HEK293 (cell line): ENCODE results near the gene FAM24B.

Experiments used
- GFI1B ChIP-seq: fragments of 450-650 bp; formaldehyde crosslinking; IDR thresholded peaks from 2 replicates; pipeline ENCODE4 v1.5.1; 2016; ENCODE audit warnings: missing biosample characterization, missing genetic modification characterization
- KLF8 ChIP-seq: fragments of 450-650 bp; formaldehyde crosslinking; IDR thresholded peaks from 2 replicates; pipeline ENCODE4 v1.5.1; 2016; ENCODE audit warnings: missing biosample characterization, missing genetic modification characterization
- OVOL3 ChIP-seq: fragments of 450-650 bp; formaldehyde crosslinking; IDR thresholded peaks from 2 replicates; pipeline ENCODE4 v1.5.1; 2016; ENCODE audit warnings: missing biosample characterization, missing genetic modification characterization
- SP2 ChIP-seq: fragments of 450-650 bp; formaldehyde crosslinking; IDR thresholded peaks from 2 replicates; pipeline ENCODE4 v1.5.1; 2016; ENCODE audit warnings: missing biosample characterization, missing genetic modification characterization
- ZFHX2 ChIP-seq: fragments of 450-650 bp; formaldehyde crosslinking; conservative IDR thresholded peaks from 2 replicates; pipeline ENCODE4 v1.5.1; 2016; ENCODE audit warnings: missing biosample characterization, missing genetic modification characterization
- ZFP69B ChIP-seq: fragments of 450-650 bp; formaldehyde crosslinking; IDR thresholded peaks from 2 replicates; pipeline ENCODE4 v1.5.1; 2016; ENCODE audit warnings: missing biosample characterization, missing genetic modification characterization
- ZNF140 ChIP-seq: fragments of 450-650 bp; formaldehyde crosslinking; IDR thresholded peaks from 2 replicates; pipeline ENCODE4 v1.5.1; 2016; ENCODE audit warnings: missing biosample characterization, missing genetic modification characterization
- ZNF223 ChIP-seq: fragments of 450-650 bp; formaldehyde crosslinking; IDR thresholded peaks from 2 replicates; pipeline ENCODE4 v1.5.1; 2016; ENCODE audit warnings: missing biosample characterization, missing genetic modification characterization
- ZNF394 ChIP-seq: fragments of 450-650 bp; formaldehyde crosslinking; IDR thresholded peaks from 2 replicates; pipeline ENCODE4 v1.5.1; 2016; ENCODE audit warnings: missing biosample characterization, missing genetic modification characterization, mild to moderate bottlenecking, moderate library complexity, borderline replicate concordance
- ZNF404 ChIP-seq: fragments of 450-650 bp; formaldehyde crosslinking; IDR thresholded peaks from 2 replicates; pipeline ENCODE4 v1.5.1; 2017; ENCODE audit warnings: missing biosample characterization, missing genetic modification characterization
- ZNF501 ChIP-seq: fragments of 450-650 bp; formaldehyde crosslinking; IDR thresholded peaks from 2 replicates; pipeline ENCODE4 v1.5.1; 2016; ENCODE audit warnings: missing biosample characterization, missing genetic modification characterization
- ZNF544 ChIP-seq: fragments of 450-650 bp; formaldehyde crosslinking; IDR thresholded peaks from 2 replicates; pipeline ENCODE4 v1.5.0; 2017; ENCODE audit warnings: missing biosample characterization, missing genetic modification characterization
- ZNF548 ChIP-seq: fragments of 450-650 bp; formaldehyde crosslinking; IDR thresholded peaks from 2 replicates; pipeline ENCODE4 v1.5.1; 2016; ENCODE audit warnings: missing biosample characterization, missing genetic modification characterization
- ZNF610 ChIP-seq: fragments of 450-650 bp; formaldehyde crosslinking; IDR thresholded peaks from 2 replicates; pipeline ENCODE4 v1.5.1; 2016; ENCODE audit warnings: missing biosample characterization, missing genetic modification characterization, borderline replicate concordance
- ZNF629 ChIP-seq: fragments of 450-650 bp; formaldehyde crosslinking; IDR thresholded peaks from 2 replicates; pipeline ENCODE4 v1.5.1; 2017; ENCODE audit warnings: missing biosample characterization, missing genetic modification characterization
- ZNF658 ChIP-seq: fragments of 450-650 bp; formaldehyde crosslinking; IDR thresholded peaks from 2 replicates; pipeline ENCODE4; 2016; ENCODE audit warnings: missing biosample characterization, missing genetic modification characterization
- TF ChIP-seq, protein P1 (sequence below): fragments of 450-650 bp; formaldehyde crosslinking; IDR thresholded peaks from 2 replicates; pipeline ENCODE4 v1.5.1; 2016; ENCODE audit warnings: missing biosample characterization, missing genetic modification characterization
- TF ChIP-seq, protein P2 (sequence below): fragments of 450-650 bp; formaldehyde crosslinking; IDR thresholded peaks from 2 replicates; pipeline ENCODE4; 2016; ENCODE audit warnings: missing biosample characterization, missing genetic modification characterization
- TF ChIP-seq, protein P3 (sequence below): fragments of 450-650 bp; formaldehyde crosslinking; IDR thresholded peaks from 2 replicates; pipeline ENCODE4 v1.5.1; 2016; ENCODE audit warnings: missing biosample characterization, missing genetic modification characterization
- TF ChIP-seq, protein P4 (sequence below): fragments of 450-650 bp; formaldehyde crosslinking; IDR thresholded peaks from 2 replicates; pipeline ENCODE4 v1.5.1; 2017; ENCODE audit warnings: missing biosample characterization, missing genetic modification characterization
- TF ChIP-seq, protein P5 (sequence below): fragments of 450-650 bp; formaldehyde crosslinking; IDR thresholded peaks from 2 replicates; pipeline ENCODE4 v1.5.1; 2016; ENCODE audit warnings: missing biosample characterization, missing genetic modification characterization
- TF ChIP-seq, protein P6 (sequence below): fragments of 450-650 bp; formaldehyde crosslinking; IDR thresholded peaks from 2 replicates; pipeline ENCODE4 v1.5.1; 2016; ENCODE audit warnings: missing biosample characterization, missing genetic modification characterization
- TF ChIP-seq, protein P7 (sequence below): fragments of 450-650 bp; formaldehyde crosslinking; IDR thresholded peaks from 2 replicates; pipeline ENCODE4 v1.5.1; 2016; ENCODE audit warnings: missing biosample characterization, missing genetic modification characterization

The FAM24B gene

DNA sequence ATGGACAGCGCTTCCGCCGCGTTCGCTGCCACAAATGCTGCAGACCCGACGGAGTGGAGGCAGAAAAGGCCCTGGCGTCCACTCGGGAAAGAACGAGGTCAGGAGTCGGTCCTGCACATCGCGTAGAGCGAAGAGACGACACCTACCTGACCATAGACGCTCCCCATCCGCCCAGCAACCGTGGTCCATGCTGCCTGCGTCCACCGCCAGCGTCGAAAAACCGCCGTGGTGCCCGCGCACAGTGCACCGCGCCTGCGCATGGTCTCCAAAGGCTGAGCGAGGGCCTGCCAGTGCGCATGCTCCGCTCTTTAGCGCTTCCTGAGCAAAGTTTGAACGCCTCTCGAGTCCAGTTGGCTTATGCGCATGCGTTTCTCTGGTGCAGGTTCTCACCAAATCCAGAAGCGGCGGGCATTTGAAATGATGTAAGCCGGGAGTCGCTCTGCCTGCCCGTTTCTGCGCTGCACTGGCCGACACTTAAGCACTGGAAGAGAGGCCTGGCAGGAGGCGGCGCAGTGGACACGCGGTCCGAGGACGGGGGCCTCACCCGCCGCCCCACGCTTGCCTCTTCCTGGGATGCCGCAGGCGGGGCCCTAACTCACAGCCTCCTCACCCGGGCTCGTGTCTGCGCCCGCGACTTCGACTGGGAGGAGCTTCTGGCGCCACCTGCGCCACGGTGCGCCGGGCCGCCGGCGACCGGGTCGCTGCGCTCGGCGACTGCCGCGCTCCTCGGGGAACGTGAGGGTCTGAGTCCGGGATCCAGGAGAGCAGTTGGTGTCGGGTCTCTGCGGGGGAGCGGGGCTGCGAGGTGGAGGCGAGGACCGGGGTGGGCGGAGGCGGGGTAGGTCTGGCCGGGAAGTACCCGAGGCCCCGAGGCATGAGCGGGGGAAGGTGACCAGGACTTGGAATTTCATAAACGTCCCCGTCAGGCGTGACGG is at the start of gene FAM24B (continued):
- TF ChIP-seq, protein P1, sequence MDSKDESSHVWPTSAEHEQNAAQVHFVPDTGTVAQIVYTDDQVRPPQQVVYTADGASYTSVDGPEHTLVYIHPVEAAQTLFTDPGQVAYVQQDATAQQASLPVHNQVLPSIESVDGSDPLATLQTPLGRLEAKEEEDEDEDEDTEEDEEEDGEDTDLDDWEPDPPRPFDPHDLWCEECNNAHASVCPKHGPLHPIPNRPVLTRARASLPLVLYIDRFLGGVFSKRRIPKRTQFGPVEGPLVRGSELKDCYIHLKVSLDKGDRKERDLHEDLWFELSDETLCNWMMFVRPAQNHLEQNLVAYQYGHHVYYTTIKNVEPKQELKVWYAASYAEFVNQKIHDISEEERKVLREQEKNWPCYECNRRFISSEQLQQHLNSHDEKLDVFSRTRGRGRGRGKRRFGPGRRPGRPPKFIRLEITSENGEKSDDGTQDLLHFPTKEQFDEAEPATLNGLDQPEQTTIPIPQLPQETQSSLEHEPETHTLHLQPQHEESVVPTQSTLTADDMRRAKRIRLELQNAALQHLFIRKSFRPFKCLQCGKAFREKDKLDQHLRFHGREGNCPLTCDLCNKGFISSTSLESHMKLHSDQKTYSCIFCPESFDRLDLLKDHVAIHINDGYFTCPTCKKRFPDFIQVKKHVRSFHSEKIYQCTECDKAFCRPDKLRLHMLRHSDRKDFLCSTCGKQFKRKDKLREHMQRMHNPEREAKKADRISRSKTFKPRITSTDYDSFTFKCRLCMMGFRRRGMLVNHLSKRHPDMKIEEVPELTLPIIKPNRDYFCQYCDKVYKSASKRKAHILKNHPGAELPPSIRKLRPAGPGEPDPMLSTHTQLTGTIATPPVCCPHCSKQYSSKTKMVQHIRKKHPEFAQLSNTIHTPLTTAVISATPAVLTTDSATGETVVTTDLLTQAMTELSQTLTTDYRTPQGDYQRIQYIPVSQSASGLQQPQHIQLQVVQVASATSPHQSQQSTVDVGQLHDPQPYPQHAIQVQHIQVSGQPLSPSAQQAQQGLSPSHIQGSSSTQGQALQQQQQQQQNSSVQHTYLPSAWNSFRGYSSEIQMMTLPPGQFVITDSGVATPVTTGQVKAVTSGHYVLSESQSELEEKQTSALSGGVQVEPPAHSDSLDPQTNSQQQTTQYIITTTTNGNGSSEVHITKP (tag by site-specific recombination) = peak; percentile 98
- TF ChIP-seq ZNF501 (tag by site-specific recombination) (peak; percentile 84), OVOL3 (tag by site-specific recombination) (no peak), GFI1B (tag by site-specific recombination) (no peak), ZNF610 (tag by site-specific recombination) (peak; percentile 89; the same call in 1 of the 2 replicates), ZFP69B (tag by site-specific recombination) (0 out of 2 replicates have a peak, but pooled peaks have one; percentile 15), ZNF404 (tag by site-specific recombination) (no peak), ZNF658 (tag by site-specific recombination) (no peak), ZFHX2 (peak; percentile 90), ZNF629 (tag by site-specific recombination) (peak; percentile 6; the same call in 1 of the 2 replicates), ZNF544 (tag by site-specific recombination) (no peak), ZNF548 (tag by site-specific recombination) (no peak), ZNF223 (tag by site-specific recombination) (no peak), ZNF140 (tag by site-specific recombination) (no peak), KLF8 (tag by site-specific recombination) (peak; percentile 43; the same call in 1 of the 2 replicates), SP2 (tag by site-specific recombination) (peak; percentile 48), ZNF394 (tag by site-specific recombination) (peak; percentile 51; the same call in 1 of the 2 replicates)
- TF ChIP-seq, protein P2, sequence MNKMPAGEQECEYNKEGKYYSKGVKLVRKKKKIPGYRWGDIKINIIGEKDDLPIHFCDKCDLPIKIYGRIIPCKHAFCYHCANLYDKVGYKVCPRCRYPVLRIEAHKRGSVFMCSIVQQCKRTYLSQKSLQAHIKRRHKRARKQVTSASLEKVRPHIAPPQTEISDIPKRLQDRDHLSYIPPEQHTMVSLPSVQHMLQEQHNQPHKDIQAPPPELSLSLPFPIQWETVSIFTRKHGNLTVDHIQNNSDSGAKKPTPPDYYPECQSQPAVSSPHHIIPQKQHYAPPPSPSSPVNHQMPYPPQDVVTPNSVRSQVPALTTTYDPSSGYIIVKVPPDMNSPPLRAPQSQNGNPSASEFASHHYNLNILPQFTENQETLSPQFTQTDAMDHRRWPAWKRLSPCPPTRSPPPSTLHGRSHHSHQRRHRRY (tag by site-specific recombination) = no peak
- TF ChIP-seq, protein P3, sequence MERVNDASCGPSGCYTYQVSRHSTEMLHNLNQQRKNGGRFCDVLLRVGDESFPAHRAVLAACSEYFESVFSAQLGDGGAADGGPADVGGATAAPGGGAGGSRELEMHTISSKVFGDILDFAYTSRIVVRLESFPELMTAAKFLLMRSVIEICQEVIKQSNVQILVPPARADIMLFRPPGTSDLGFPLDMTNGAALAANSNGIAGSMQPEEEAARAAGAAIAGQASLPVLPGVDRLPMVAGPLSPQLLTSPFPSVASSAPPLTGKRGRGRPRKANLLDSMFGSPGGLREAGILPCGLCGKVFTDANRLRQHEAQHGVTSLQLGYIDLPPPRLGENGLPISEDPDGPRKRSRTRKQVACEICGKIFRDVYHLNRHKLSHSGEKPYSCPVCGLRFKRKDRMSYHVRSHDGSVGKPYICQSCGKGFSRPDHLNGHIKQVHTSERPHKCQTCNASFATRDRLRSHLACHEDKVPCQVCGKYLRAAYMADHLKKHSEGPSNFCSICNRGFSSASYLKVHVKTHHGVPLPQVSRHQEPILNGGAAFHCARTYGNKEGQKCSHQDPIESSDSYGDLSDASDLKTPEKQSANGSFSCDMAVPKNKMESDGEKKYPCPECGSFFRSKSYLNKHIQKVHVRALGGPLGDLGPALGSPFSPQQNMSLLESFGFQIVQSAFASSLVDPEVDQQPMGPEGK (tag by site-specific recombination) = peak; percentile 65
- TF ChIP-seq, protein P4, sequence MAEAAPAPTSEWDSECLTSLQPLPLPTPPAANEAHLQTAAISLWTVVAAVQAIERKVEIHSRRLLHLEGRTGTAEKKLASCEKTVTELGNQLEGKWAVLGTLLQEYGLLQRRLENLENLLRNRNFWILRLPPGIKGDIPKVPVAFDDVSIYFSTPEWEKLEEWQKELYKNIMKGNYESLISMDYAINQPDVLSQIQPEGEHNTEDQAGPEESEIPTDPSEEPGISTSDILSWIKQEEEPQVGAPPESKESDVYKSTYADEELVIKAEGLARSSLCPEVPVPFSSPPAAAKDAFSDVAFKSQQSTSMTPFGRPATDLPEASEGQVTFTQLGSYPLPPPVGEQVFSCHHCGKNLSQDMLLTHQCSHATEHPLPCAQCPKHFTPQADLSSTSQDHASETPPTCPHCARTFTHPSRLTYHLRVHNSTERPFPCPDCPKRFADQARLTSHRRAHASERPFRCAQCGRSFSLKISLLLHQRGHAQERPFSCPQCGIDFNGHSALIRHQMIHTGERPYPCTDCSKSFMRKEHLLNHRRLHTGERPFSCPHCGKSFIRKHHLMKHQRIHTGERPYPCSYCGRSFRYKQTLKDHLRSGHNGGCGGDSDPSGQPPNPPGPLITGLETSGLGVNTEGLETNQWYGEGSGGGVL (tag by site-specific recombination) = peak; percentile 50
- TF ChIP-seq, protein P5, sequence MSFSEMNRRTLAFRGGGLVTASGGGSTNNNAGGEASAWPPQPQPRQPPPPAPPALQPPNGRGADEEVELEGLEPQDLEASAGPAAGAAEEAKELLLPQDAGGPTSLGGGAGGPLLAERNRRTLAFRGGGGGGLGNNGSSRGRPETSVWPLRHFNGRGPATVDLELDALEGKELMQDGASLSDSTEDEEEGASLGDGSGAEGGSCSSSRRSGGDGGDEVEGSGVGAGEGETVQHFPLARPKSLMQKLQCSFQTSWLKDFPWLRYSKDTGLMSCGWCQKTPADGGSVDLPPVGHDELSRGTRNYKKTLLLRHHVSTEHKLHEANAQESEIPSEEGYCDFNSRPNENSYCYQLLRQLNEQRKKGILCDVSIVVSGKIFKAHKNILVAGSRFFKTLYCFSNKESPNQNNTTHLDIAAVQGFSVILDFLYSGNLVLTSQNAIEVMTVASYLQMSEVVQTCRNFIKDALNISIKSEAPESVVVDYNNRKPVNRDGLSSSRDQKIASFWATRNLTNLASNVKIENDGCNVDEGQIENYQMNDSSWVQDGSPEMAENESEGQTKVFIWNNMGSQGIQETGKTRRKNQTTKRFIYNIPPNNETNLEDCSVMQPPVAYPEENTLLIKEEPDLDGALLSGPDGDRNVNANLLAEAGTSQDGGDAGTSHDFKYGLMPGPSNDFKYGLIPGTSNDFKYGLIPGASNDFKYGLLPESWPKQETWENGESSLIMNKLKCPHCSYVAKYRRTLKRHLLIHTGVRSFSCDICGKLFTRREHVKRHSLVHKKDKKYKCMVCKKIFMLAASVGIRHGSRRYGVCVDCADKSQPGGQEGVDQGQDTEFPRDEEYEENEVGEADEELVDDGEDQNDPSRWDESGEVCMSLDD (tag by site-specific recombination) = no peak
- TF ChIP-seq, protein P6, sequence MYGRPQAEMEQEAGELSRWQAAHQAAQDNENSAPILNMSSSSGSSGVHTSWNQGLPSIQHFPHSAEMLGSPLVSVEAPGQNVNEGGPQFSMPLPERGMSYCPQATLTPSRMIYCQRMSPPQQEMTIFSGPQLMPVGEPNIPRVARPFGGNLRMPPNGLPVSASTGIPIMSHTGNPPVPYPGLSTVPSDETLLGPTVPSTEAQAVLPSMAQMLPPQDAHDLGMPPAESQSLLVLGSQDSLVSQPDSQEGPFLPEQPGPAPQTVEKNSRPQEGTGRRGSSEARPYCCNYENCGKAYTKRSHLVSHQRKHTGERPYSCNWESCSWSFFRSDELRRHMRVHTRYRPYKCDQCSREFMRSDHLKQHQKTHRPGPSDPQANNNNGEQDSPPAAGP (tag by site-specific recombination) = peak; percentile 59; the same call in 1 of the 2 replicates
- TF ChIP-seq, protein P7, sequence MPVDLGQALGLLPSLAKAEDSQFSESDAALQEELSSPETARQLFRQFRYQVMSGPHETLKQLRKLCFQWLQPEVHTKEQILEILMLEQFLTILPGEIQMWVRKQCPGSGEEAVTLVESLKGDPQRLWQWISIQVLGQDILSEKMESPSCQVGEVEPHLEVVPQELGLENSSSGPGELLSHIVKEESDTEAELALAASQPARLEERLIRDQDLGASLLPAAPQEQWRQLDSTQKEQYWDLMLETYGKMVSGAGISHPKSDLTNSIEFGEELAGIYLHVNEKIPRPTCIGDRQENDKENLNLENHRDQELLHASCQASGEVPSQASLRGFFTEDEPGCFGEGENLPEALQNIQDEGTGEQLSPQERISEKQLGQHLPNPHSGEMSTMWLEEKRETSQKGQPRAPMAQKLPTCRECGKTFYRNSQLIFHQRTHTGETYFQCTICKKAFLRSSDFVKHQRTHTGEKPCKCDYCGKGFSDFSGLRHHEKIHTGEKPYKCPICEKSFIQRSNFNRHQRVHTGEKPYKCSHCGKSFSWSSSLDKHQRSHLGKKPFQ (tag by site-specific recombination) = peak; percentile 87
